GM12878 (cell line): ENCODE data around the gene ARHGEF38. TPM values are rescaled to one million over a fixed set of nuclear protein-coding genes. Genes with fewer than 3 reads are reported as not detected.

ENCODE experiments used
- ATAC-seq: fragments of 200-7000 bp; cut with Tn5 transposase; 3 replicates; pipeline ENCODE4 v1.9.1; 2020; ENCODE audit warnings: mild to moderate bottlenecking, moderate library complexity
- BruUV-seq: library from RNA; stranded (reverse); fragments of 400-500 nt; replicated peaks from 2 replicates; lab custom pipeline; 2021; lab: Mats Ljungman, UMichigan
- CTCF ChIA-PET: fragments of 300-600 bp; sonication (Branson Sonifier 250); formaldehyde crosslinking; extraction: SDS; loops from one replicate; lab custom pipeline; 2021; ENCODE audit warnings: inconsistent platforms; lab: Yijun Ruan, JAX
- POLR2A ChIA-PET: fragments of 350-600 bp; formaldehyde crosslinking; extraction: SDS; loops from one replicate; lab custom pipeline; 2021; ENCODE audit warnings: inconsistent platforms; lab: Charles Lee
- RAD21 ChIA-PET: fragments of 300-600 bp; sonication (Branson Sonifier 250); formaldehyde crosslinking; loops from one replicate; lab custom pipeline; 2023; ENCODE audit warnings: antibody characterized with exemption; ENCODE audit not compliant: unreplicated experiment; lab: Charles Lee
- SMC1A ChIA-PET: fragments of 300-600 bp; sonication (Branson Sonifier 250); formaldehyde crosslinking; loops from one replicate; lab custom pipeline; 2023; ENCODE audit not compliant: unreplicated experiment, uncharacterized antibody; lab: Charles Lee
- DNase-seq: peaks from one replicate; pipeline ENCODE4 v3.0.0-alpha.2; 2011; ENCODE audit warnings: low read depth, low spot score
- FAIRE-seq: peaks from 3 replicates; lab custom pipeline; 2011; peaks lifted over from hg19 to GRCh38; lab: Jason Lieb, UNC
- H2AFZ ChIP-seq: 2 replicates; pipeline ENCODE4 v1.6.0; 2011; ENCODE audit warnings: low read depth, low read length, control low read depth; ENCODE audit not compliant: control insufficient read depth
- H3K27ac ChIP-seq: 2 replicates; pipeline ENCODE4 v1.5.1; 2011; ENCODE audit warnings: control low read depth; ENCODE audit not compliant: control insufficient read depth, insufficient read depth
- H3K27me3 ChIP-seq, 2 experiments: replicated peaks in 1 of 2; 2 replicates each; pipeline versions ENCODE4 v1.6.0 to v1.6.1; 2011; ENCODE audit warnings: low read length in 1 of 2; ENCODE audit not compliant: control insufficient read depth in 2 of 2, insufficient read depth in 2 of 2
- H3K36me3 ChIP-seq, 2 experiments: 2 replicates each; pipeline ENCODE4 v1.5.1; 2011; ENCODE audit warnings: low read length in 1 of 2; ENCODE audit not compliant: control insufficient read depth in 2 of 2, insufficient read depth in 2 of 2
- H3K4me1 ChIP-seq: 2 replicates; pipeline ENCODE4 v1.6.1; 2011; ENCODE audit warnings: mild to moderate bottlenecking, low read length, moderate library complexity, mixed read lengths; ENCODE audit not compliant: control insufficient read depth, insufficient read depth
- H3K4me2 ChIP-seq: 2 replicates; pipeline ENCODE4 v1.6.0; 2011; ENCODE audit warnings: control low read depth; ENCODE audit not compliant: control insufficient read depth, insufficient read depth
- H3K4me3 ChIP-seq: fragments of 200-600 bp; sonication (generic); 2 replicates; pipeline ENCODE4 v1.5.1; 2016
- H3K79me2 ChIP-seq: 2 replicates; pipeline ENCODE4 v1.6.0; 2011; ENCODE audit warnings: low read length; ENCODE audit not compliant: control insufficient read depth, insufficient read depth
- H3K9ac ChIP-seq: 2 replicates; pipeline ENCODE4 v1.8.0; 2011; ENCODE audit warnings: low read length, control low read depth, mixed read lengths; ENCODE audit not compliant: control insufficient read depth, insufficient read depth
- H3K9me3 ChIP-seq: replicated peaks from 3 replicates; pipeline ENCODE4 v1.5.1; 2011; ENCODE audit warnings: mild to moderate bottlenecking, low read length; ENCODE audit not compliant: control insufficient read depth, insufficient read depth
- H4K20me1 ChIP-seq: 2 replicates; pipeline ENCODE4 v1.6.0; 2011; ENCODE audit not compliant: control insufficient read depth, insufficient read depth
- BCL3 ChIP-seq: IDR thresholded peaks from 2 replicates; pipeline ENCODE4 v1.6.1; 2011; ENCODE audit warnings: borderline replicate concordance, low read depth, mild to moderate bottlenecking, moderate library complexity, low read length; ENCODE audit not compliant: insufficient read depth, poor library complexity, severe bottlenecking
- BMI1 ChIP-seq: fragments of 450-650 bp; IDR thresholded peaks from 2 replicates; pipeline ENCODE4 v1.6.1; 2016; ENCODE audit warnings: mild to moderate bottlenecking, moderate library complexity, borderline replicate concordance
- E4F1 ChIP-seq: fragments of 450-650 bp; IDR thresholded peaks from 2 replicates; pipeline ENCODE4 v1.6.1; 2018; ENCODE audit warnings: borderline replicate concordance, mild to moderate bottlenecking; ENCODE audit not compliant: partially characterized antibody
- EED ChIP-seq: sonication (generic); IDR thresholded peaks from 2 replicates; pipeline ENCODE4 v1.6.1; 2016; ENCODE audit warnings: antibody characterized with exemption, low read depth
- HCFC1 ChIP-seq: fragments of 150-350 bp; IDR thresholded peaks from 2 replicates; pipeline ENCODE4 v1.6.1; 2014; ENCODE audit warnings: low read length
- HSF1 ChIP-seq: fragments of 150-350 bp; IDR thresholded peaks from 2 replicates; pipeline ENCODE4 v1.6.1; 2014; ENCODE audit warnings: mild to moderate bottlenecking, low read depth, low read length
- NR2C2 ChIP-seq: IDR thresholded peaks from 2 replicates; pipeline ENCODE4 v1.6.1; 2011; ENCODE audit warnings: borderline replicate concordance, low read depth; ENCODE audit not compliant: control insufficient read depth, insufficient read length
- NRF1 ChIP-seq: conservative IDR thresholded peaks from 2 replicates; pipeline ENCODE4 v1.6.1; 2011; ENCODE audit warnings: mild to moderate bottlenecking, low read depth, low read length, improper control_type of control experiment
- POLR2AphosphoS2 ChIP-seq: IDR thresholded peaks from 2 replicates; pipeline ENCODE4 v1.6.1; 2011; ENCODE audit warnings: low read depth, mild to moderate bottlenecking, low read length, improper control_type of control experiment, moderate library complexity
- POLR2AphosphoS5 ChIP-seq: IDR thresholded peaks from 2 replicates; pipeline ENCODE4 v1.6.1; 2011; ENCODE audit warnings: mild to moderate bottlenecking, low read length, inconsistent platforms
- SMC3 ChIP-seq: IDR thresholded peaks from 2 replicates; pipeline ENCODE4 v1.6.1; 2011; ENCODE audit warnings: low read length, improper control_type of control experiment, borderline replicate concordance
- STAT1 ChIP-seq: fragments of 450-650 bp; conservative IDR thresholded peaks from 2 replicates; pipeline ENCODE4 v1.6.1; 2014; ENCODE audit warnings: antibody characterized with exemption, mild to moderate bottlenecking
- ZBTB4 ChIP-seq: fragments of 450-650 bp; formaldehyde crosslinking; IDR thresholded peaks from 2 replicates; pipeline ENCODE4 v1.4.0; 2022; ENCODE audit warnings: mild to moderate bottlenecking, moderate library complexity
- ZNF24 ChIP-seq: fragments of 450-650 bp; IDR thresholded peaks from 2 replicates; pipeline ENCODE4 v1.6.1; 2017; ENCODE audit warnings: antibody characterized with exemption, mild to moderate bottlenecking
- WGBS: methylation state at CpG from one replicate; pipeline ENCODE4 v1.1.6; 2016; ENCODE audit warnings: low lambda C conversion rate; ENCODE audit not compliant: insufficient replicate concordance, insufficient coverage; ENCODE audit errors: missing lambda C conversion rate; 5-methylcytosine and 5-hydroxymethylcytosine counted together
- in situ Hi-C: fragments of 300-500 bp; cut with MboI; formaldehyde crosslinking; loops from 9 replicates; pipeline ENCODE4 v1.14.3; 2018; ENCODE audit warnings: mixed read lengths
- intact Hi-C: fragments of 100-400 bp; cut with micrococcal nuclease; formaldehyde crosslinking; loops from one replicate; pipeline ENCODE4 v1.14.2; 2022; ENCODE audit not compliant: unreplicated experiment
- polyA plus RNA-seq, 11 experiments: library from polyadenylated mRNA; depleted of rRNA in 4 of 11; unstranded in 6 of 11; stranded (reverse) in 5 of 11; fragments of >200 nt; fragmentation: Nextera tagmentation in 4 of 11; fragmentation: Illumina TruSeq in 1 of 11; extraction: Ambion mirVana in 4 of 11; extraction: Trizol in 1 of 11; gene quantifications; 1 replicate in 1 of 11; 2 replicates in 10 of 11; pipeline versions ENCODE4 v1.2.1 to v1.2.3, GENCODE V29; 2011 to 2016; ENCODE audit warnings: inconsistent platforms in 2 of 11, missing spikeins in 2 of 11, low read depth in 1 of 11
- total RNA-seq, 4 experiments: library from RNA; depleted of rRNA in 3 of 4; stranded (reverse); fragments of >200 nt in 3 of 4; fragmentation: Illumina TruSeq in 1 of 4; extraction: Trizol in 1 of 4; gene quantifications; 2 replicates each; pipeline versions ENCODE4 v1.2.1 to v1.2.3, GENCODE V29; 2013 to 2021

ARHGEF38 gene
- total and polyA plus RNA-seq, 10 of the 15 experiments (the other 5 are each of a cell fraction or from before 2014, with no cell fraction given), result 0.01 to 1.1 (median 0.09) TPM; not detected in 2

- TF ChIP-seq E4F1, result no peak
- no peak for TF ChIP-seq STAT1
- no peak for TF ChIP-seq ZBTB4
- TF ChIP-seq POLR2AphosphoS2, result no peak
- TF ChIP-seq POLR2AphosphoS5, result no peak
- no peak for TF ChIP-seq ZNF24
Measured at GRCh38 chr4:105563352-105563751, 10.9 kb downstream of the ARHGEF38 start (continued).

GRCh38 chr4:105568584-105568983, 16.2 kb downstream of the ARHGEF38 start:
- Histone ChIP-seq H3K79me2 (no peaks in the 10 kb centered on the region), H3K9me3 (no peaks in the 10 kb centered on the region), H4K20me1 (no peaks in the 10 kb centered on the region), H3K27me3 (no peaks in the 10 kb centered on the region), H3K9ac (no peak overlapping the region), H2AFZ (no peak overlapping the region), H3K27ac (no peak overlapping the region), H3K36me3 (no peaks in the 10 kb centered on the region), H3K4me2 (no peak overlapping the region), H3K4me1 (no peaks in the 10 kb centered on the region), H3K4me3 (no peak overlapping the region)
- ATAC-seq (no peak), FAIRE-seq (no peak), DNase-seq (no peak)
- in situ Hi-C loops, result no loop called here
- ChIA-PET RAD21 (no interaction called here), POLR2A (no interaction called here), CTCF (interaction anchor here (0.7 to 1.6 kb wide), 2 partner anchors 11 to 798 kb away, joined by 3 to 4 read pairs; no protein-coding TSS in a partner anchor), SMC1A (interaction anchor here (1.0 to 1.1 kb wide), 2 partner anchors 11 to 24 kb away, joined by 3 to 5 read pairs; no protein-coding TSS in a partner anchor)
- intact Hi-C loops, result no loop called here
- BruUV-seq, result no TSS peak
- 19% methylated on average over 1 of the region's 1 CpG for WGBS
- TF ChIP-seq NRF1 (no peak), SMC3 (no peak), NR2C2 (no peak), HCFC1 (no peak), HSF1 (no peak), EED (no peak), BMI1 (no peak), BCL3 (no peak)
